ENCODE measurements around the gene DUSP28. TPM values are rescaled to one million over a fixed set of nuclear protein-coding genes. Genes with fewer than 3 reads are reported as not detected.
A peak's percentile ranks its signal among the peaks of the same experiment; 100 is the strongest.

Gene DUSP28
- total and polyA plus RNA-seq, 2 donors (not counting 1 experiment from before 2014, with no cell fraction given) = 19.0 to 19.1 TPM

DNA sequence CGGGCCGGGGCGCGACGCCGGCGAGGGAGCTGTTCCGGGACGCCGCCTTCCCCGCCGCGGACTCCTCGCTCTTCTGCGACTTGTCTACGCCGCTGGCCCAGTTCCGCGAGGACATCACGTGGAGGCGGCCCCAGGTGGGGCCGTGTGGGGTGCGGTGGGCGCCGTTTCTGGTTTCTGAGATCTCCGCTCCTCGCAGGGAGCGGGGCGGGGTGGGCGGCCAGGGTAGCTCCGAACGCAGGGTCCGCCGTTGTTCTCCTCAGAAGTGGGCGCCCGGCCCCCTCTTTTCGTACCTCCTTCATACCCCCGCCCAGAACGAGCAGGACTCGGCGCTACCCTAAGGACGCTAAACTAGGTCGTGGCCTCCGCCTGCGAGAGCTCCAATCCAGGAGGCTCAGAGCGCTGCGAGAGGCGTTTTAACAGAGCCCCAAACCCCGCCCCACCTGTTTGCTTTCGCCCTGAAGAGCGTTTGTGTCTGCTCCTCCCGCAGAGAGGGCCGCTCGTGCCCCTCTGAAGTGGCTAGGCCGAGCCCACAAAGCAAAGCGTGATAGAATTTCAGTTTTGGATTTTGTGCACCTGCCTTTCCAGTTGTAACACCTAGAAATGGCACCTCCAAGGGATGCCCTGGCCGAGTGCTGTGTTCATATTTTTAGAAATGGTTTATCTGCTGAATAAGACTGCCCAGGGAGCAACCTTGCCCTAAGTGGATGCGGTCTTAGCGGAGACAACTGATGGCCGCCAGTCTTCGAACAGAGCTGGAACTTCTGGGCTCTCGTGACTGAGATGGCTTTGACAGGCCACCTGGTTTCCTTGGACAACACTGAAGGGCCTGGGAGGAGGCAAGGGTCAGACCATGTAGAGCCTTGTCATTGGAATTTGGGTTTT is 27.0 kb downstream of the DUSP28 start:
- Mint-ChIP-seq H3K9me3 (ENCODE audit: insufficient read depth) (no peaks in the 10 kb centered on the region), H3K27me3 (no peaks in the 10 kb centered on the region), H3K4me1 (peaks cover 50% of the 10 kb centered on the region), H3K4me3 (peak overlapping the region; percentile 93), H3K27ac (peak overlapping the region; percentile 89)
- Histone ChIP-seq H3K36me3 (replicated peaks in 1 of 2; ENCODE audit: control extremely low read depth in 1 of 2, control insufficient read depth in 1 of 2, extremely low read depth in 1 of 2, insufficient read depth in 2 of 2, low read length in 1 of 2) (peaks cover 0 to 17% of the 10 kb centered on the region in 2 experiments), H3K9me3 (ENCODE audit: control extremely low read depth in 1 of 3, control insufficient read depth in 2 of 3, insufficient read depth in 1 of 3, low read length in 2 of 3) (no peaks in the 10 kb centered on the region), H4K20me1 (ENCODE audit: control insufficient read depth, insufficient read depth, low read length, poor library complexity, severe bottlenecking) (peaks cover 78% of the 10 kb centered on the region), H3K27me3 (replicated peaks in 1 of 4; ENCODE audit: control extremely low read depth in 1 of 4, control insufficient read depth in 3 of 4, insufficient read depth in 4 of 4, low read length in 3 of 4) (no peaks in the 10 kb centered on the region), H3K4me1 (ENCODE audit: control insufficient read depth in 2 of 2, insufficient read depth in 2 of 2, low read length in 2 of 2) (peaks cover 32 to 40% of the 10 kb centered on the region in 2 donors), H2AFZ (ENCODE audit: insufficient read depth, low read depth, low read length, poor library complexity, severe bottlenecking) (peak overlapping the region; percentile 98), H3K4me3 (ENCODE audit: control extremely low read depth in 1 of 5, extremely low read depth in 1 of 5, insufficient read depth in 1 of 5, low read depth in 2 of 5, low read length in 4 of 5) (peak overlapping the region; percentile 27 to 93 (median 89)), H3K79me2 (ENCODE audit: control insufficient read depth, insufficient read depth, low read length) (peaks cover 94% of the 10 kb centered on the region), H3K9ac (ENCODE audit: low read length) (peak overlapping the region; percentile 91), H3K27ac (ENCODE audit: low read length in 2 of 2) (peak overlapping the region; percentile 25 to 97), H3K4me2 (replicated peaks; ENCODE audit: low read depth, low read length, poor library complexity, severe bottlenecking) (peak overlapping the region; percentile 94)
- TF ChIP-seq, protein P1, sequence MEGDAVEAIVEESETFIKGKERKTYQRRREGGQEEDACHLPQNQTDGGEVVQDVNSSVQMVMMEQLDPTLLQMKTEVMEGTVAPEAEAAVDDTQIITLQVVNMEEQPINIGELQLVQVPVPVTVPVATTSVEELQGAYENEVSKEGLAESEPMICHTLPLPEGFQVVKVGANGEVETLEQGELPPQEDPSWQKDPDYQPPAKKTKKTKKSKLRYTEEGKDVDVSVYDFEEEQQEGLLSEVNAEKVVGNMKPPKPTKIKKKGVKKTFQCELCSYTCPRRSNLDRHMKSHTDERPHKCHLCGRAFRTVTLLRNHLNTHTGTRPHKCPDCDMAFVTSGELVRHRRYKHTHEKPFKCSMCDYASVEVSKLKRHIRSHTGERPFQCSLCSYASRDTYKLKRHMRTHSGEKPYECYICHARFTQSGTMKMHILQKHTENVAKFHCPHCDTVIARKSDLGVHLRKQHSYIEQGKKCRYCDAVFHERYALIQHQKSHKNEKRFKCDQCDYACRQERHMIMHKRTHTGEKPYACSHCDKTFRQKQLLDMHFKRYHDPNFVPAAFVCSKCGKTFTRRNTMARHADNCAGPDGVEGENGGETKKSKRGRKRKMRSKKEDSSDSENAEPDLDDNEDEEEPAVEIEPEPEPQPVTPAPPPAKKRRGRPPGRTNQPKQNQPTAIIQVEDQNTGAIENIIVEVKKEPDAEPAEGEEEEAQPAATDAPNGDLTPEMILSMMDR (IDR thresholded peaks at IDR 0.05) = no peak
- no peak for TF ChIP-seq EZH2 (IDR thresholded peaks at IDR 0.05; ENCODE audit: borderline replicate concordance, insufficient read depth, low read depth, low read length, poor library complexity, severe bottlenecking)
- ChIA-PET CTCF (interaction anchor here (1.3 to 7.2 kb wide), 6 partner anchors 7 to 75 kb away, joined by 3 to 126 read pairs (median 15); partner anchors contain the start of genes ANKMY1, DUSP28 and RNPEPL1), POLR2A (interaction anchor here (0.7 to 3.7 kb wide), 8 partner anchors 18 to 728 kb away, joined by 3 to 97 read pairs (median 8); partner anchors contain the start of genes DUSP28, HDLBP, NDUFA10 and RNPEPL1)
- ATAC-seq (ENCODE audit: low read depth) = peak; percentile 3
- no peak for DNase-seq
- 6% methylated on average over 59 of the region's 62 CpGs for WGBS (ENCODE audit: insufficient coverage)
- intact Hi-C loops (cut with micrococcal nuclease) = loop anchor here (1.0 to 2.0 kb wide), 5 partner anchors 21 to 922 kb away; partner anchors contain the start of genes COPS9 and STK25

Measured in B cell (primary cell).